SU-DHL-6 (cell line): Measurements from ENCODE around the gene ADPRH.

Experiments
- EZH2phosphoT487 ChIP-seq: fragments of 200-600 bp; sonication (generic), shearing (Covaris generic); conservative IDR thresholded peaks from 2 replicates; pipeline ENCODE4 v1.6.1; 2018; ENCODE audit warnings: mild to moderate bottlenecking, antibody characterized with exemption, low read length, moderate library complexity, mixed read lengths
- TF ChIP-seq, protein P1 (sequence below): fragments of 200-600 bp; sonication (generic); IDR thresholded peaks from one replicate; pipeline ENCODE4 v1.5.1; 2017; ENCODE audit warnings: antibody characterized with exemption, mild to moderate bottlenecking, low read length, moderate library complexity; ENCODE audit not compliant: insufficient read depth, poor library complexity, severe bottlenecking

DNA sequence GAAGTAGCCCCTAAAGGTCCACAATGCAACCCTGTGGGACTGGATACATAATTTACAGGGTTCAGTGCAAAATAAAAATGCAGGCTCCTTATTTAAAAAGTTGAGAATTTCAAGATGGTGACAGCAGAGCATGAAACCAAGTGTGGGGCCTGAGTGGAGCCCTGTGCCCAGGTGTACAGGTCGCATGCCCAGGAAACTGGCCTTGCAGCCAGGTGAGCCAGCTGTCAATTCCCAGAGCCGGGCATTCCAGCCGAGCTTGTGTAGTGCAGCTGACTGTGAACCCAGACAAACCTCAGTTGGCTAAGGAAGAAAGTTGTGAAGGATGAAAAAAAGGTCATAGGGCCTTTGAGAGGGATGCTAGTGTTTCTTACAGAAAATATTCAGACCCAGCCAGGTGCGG lies 53.5 kb downstream of the ADPRH start:
- TF ChIP-seq, protein P1, sequence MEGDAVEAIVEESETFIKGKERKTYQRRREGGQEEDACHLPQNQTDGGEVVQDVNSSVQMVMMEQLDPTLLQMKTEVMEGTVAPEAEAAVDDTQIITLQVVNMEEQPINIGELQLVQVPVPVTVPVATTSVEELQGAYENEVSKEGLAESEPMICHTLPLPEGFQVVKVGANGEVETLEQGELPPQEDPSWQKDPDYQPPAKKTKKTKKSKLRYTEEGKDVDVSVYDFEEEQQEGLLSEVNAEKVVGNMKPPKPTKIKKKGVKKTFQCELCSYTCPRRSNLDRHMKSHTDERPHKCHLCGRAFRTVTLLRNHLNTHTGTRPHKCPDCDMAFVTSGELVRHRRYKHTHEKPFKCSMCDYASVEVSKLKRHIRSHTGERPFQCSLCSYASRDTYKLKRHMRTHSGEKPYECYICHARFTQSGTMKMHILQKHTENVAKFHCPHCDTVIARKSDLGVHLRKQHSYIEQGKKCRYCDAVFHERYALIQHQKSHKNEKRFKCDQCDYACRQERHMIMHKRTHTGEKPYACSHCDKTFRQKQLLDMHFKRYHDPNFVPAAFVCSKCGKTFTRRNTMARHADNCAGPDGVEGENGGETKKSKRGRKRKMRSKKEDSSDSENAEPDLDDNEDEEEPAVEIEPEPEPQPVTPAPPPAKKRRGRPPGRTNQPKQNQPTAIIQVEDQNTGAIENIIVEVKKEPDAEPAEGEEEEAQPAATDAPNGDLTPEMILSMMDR, result no peak
- TF ChIP-seq EZH2phosphoT487, result no peak
